ENCODE results near the gene TPSG1.
"Not testable (repeated sequence)": the region's sequence is repeated elsewhere in the genome, so short reads cannot be mapped to it uniquely, and the experiment has no call there.

TPSG1 gene

GRCh38 chr16:1256296-1256873 is 31.3 kb upstream of the TPSG1 start:
- not testable (repeated sequence) for DNase-seq

- DNase-seq, result not testable (repeated sequence)
These were observed 30.4 kb upstream of the TPSG1 start, which contains the start of gene TPSD1 for GRCh38 chr16:1255276-1256122. TPSD1 (plus strand) TSS chr16:1256069; CDS start chr16:1256281, 212 bp downstream.

- DNase-seq, result not testable (repeated sequence)
These were observed 29.8 kb upstream of the TPSG1 start for GRCh38 chr16:1254821-1255220.

- not testable (repeated sequence) for DNase-seq
These were observed 28.8 kb upstream of the TPSG1 start for GRCh38 chr16:1253701-1254364.

- DNase-seq, result not testable (repeated sequence)
These were observed 24.1 kb upstream of the TPSG1 start for GRCh38 chr16:1249031-1249755.

- not testable (repeated sequence) for DNase-seq
These were observed 23.0 kb upstream of the TPSG1 start for GRCh38 chr16:1247903-1248537.

GRCh38 chr16:1245452-1246020 is 20.5 kb upstream of the TPSG1 start:
- DNase-seq, result no peak

- DNase-seq, result no peak
These were observed 19.8 kb upstream of the TPSG1 start for GRCh38 chr16:1244881-1245280.

- DNase-seq, result not testable (repeated sequence)
These were observed 19.1 kb upstream of the TPSG1 start for GRCh38 chr16:1243907-1244850.

- DNase-seq, result not testable (repeated sequence)
These were observed 18.3 kb upstream of the TPSG1 start for GRCh38 chr16:1243363-1243762.

- DNase-seq, result not testable (repeated sequence)
These were observed 16.0 kb upstream of the TPSG1 start for GRCh38 chr16:1241081-1241480.

- DNase-seq, result not testable (repeated sequence)
These were observed 15.4 kb upstream of the TPSG1 start, which contains the start of gene TPSAB1 for GRCh38 chr16:1240436-1240835. TPSAB1 (plus strand) TSS chr16:1240705; CDS start chr16:1240939, 234 bp downstream.

- DNase-seq, result not testable (repeated sequence)
These were observed 14.5 kb upstream of the TPSG1 start for GRCh38 chr16:1239575-1239974.

- not testable (repeated sequence) for DNase-seq
These were observed 13.8 kb upstream of the TPSG1 start for GRCh38 chr16:1238909-1239308.

GRCh38 chr16:1237990-1238389 is 12.9 kb upstream of the TPSG1 start:
- no peak for DNase-seq

GRCh38 chr16:1236659-1237058 is 11.6 kb upstream of the TPSG1 start:
- DNase-seq, result not testable (repeated sequence)

- DNase-seq, result not testable (repeated sequence)
These were observed 7.1 kb upstream of the TPSG1 start for GRCh38 chr16:1232049-1232748.

- not testable (repeated sequence) for DNase-seq
These were observed 6.2 kb upstream of the TPSG1 start for GRCh38 chr16:1231301-1231700.

GRCh38 chr16:1230471-1231212 is 5.6 kb upstream of the TPSG1 start:
- DNase-seq, result not testable (repeated sequence)
